VCaP (cell line): ENCODE data around the gene NUDT1.

Source experiments
- H3K27ac ChIP-seq: fragments of 450-650 bp; 2 replicates; pipeline ENCODE4 v1.5.1; 2017
- TF ChIP-seq, protein P1 (sequence below): fragments of 450-650 bp; conservative IDR thresholded peaks from 2 replicates; pipeline ENCODE4 v1.5.1; 2017; ENCODE audit warnings: mild to moderate bottlenecking, moderate library complexity

Gene NUDT1

DNA sequence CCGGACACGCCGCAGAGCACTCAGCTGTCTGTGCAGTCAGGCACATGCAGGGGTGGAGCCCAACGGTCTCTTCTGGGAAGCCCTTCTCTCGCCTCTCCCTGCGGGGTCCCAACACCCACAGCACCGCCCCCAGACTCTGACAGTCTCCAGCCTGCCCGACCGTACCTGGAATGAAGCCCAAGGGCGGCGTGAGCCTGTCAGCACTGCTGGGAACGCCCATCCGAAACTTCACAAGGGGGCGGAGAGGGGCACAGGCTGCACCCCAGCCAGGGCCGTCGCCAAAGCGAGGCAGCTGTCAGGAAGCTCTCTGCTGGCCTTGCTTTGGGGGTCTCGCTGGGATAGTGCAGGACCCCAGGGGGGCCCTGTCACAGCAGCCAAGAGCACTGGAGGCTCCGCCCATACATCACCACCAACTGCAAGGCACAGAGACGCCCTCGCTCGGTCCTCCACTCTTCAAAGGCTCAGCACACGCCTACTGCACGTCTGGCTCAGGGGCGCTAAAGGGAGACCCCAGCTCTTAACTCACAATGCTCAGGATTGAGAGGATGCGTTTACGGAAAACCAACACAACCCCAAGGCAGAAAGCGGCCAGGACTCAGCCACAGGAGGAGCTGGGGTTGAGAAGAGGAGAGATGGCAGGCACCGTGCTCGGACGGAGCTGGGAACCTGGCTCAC lies 40.2 kb upstream of the NUDT1 start:
- no peak overlapping the region for H3K27ac ChIP-seq
- TF ChIP-seq, protein P1, sequence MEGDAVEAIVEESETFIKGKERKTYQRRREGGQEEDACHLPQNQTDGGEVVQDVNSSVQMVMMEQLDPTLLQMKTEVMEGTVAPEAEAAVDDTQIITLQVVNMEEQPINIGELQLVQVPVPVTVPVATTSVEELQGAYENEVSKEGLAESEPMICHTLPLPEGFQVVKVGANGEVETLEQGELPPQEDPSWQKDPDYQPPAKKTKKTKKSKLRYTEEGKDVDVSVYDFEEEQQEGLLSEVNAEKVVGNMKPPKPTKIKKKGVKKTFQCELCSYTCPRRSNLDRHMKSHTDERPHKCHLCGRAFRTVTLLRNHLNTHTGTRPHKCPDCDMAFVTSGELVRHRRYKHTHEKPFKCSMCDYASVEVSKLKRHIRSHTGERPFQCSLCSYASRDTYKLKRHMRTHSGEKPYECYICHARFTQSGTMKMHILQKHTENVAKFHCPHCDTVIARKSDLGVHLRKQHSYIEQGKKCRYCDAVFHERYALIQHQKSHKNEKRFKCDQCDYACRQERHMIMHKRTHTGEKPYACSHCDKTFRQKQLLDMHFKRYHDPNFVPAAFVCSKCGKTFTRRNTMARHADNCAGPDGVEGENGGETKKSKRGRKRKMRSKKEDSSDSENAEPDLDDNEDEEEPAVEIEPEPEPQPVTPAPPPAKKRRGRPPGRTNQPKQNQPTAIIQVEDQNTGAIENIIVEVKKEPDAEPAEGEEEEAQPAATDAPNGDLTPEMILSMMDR = no peak

DNA sequence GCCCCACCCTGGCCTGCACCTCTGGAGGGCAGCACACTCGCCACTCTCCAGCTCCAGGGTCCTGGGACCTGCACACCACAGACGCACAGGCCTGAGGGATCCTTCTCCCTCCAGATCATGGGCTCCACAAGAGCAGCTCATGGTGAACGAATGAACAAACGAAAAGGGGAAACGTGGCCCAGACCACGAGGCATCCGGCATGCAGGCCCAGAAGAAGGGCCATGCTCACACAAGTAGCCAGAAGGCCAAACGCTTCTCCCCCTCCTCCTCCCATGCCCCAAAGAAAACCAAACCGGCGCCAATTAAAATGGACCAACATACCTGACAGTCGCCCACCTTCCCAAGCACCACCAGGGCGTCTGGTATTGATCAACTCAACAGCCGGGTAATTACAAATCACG lies 39.7 kb upstream of the NUDT1 start:
- H3K27ac ChIP-seq = no peak overlapping the region
- TF ChIP-seq, protein P1 = no peak

DNA sequence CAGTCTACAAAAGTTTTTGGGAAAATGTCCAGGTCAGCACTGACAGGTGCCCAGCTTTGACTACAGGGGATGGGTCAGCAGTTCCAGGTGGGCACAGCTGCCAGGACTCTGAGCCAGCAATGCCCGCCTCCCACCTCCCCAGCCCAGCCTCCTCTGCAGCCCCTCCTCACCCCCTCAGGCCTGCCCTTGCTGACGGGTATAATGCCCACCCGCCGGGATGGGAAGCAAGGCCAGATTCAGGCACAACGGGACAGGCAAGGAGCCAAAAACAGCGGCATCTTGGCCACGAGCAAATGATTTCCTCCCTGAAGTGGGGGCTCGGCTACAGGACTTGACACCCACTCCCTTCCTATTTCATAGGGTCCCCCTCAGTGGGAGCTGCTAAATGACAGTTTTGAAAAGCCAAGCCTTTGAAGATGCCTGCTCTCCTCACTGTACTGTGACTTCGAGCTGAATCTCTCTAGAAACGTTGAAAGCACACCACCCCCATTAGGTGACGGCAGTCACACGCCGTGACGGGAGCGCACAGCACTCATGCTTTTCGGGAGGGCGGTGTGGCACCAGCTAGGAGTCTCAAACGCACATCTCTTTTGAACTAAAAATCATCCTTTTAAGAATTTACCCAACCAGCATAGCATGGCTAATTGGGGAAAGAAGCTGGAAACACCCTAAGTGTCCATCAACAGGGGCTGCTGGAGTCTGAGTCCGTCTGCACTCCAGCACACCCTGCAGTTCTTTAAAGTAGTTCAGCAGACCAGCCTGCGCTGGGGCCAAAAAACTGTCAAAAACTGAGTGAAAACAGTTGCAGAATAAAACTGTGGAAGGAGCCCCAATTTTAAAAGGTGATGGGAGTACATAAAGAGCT lies 38.9 kb upstream of the NUDT1 start:
- H3K27ac ChIP-seq = no peak overlapping the region
- TF ChIP-seq, protein P1 = no peak

DNA sequence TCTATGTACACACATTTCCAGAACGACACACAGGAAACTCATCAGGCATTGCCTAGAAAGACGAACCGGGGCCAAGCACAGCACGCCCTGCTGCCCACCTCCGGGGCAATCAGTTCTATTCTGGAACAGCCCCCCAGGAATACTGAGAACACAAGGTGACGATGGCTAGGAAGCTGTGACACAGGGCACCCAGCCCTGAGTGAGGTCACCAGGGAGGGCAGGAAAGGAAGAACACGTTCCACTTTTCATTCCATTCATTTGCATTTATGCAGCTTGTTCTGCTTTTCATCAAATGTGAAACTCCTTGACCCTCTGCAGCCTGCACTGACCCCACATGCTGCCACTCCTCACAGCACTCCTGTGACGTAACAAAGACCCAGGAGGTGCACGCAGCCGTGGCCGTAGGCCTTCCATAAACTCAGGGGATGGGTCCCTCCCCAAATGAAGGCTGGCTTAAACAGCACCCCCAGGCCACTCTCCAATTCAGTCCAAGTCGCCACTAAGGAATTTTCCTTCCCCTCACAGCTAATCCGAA lies 38.2 kb upstream of the NUDT1 start:
- TF ChIP-seq, protein P1 = no peak
- no peak overlapping the region for H3K27ac ChIP-seq

DNA sequence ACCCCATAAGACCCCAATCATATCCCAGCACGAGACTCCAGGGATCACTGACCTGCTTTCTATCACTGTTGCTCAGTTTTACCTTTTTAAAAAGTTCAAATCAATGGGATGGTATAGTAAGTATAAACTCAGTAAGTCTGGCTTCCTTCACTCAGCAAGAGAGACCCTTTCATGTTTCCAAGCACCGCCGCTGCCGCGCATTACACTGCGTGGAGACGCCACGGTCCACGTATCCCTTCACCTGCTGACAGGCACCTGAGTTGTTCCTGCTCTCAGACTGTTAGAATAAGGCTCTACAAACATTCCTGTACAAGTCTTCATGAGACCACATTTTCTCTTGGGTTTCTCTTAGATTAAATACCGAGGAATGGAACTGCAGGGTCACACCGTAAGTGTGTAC lies 37.6 kb upstream of the NUDT1 start:
- H3K27ac ChIP-seq = no peak overlapping the region
- TF ChIP-seq, protein P1 = no peak

DNA sequence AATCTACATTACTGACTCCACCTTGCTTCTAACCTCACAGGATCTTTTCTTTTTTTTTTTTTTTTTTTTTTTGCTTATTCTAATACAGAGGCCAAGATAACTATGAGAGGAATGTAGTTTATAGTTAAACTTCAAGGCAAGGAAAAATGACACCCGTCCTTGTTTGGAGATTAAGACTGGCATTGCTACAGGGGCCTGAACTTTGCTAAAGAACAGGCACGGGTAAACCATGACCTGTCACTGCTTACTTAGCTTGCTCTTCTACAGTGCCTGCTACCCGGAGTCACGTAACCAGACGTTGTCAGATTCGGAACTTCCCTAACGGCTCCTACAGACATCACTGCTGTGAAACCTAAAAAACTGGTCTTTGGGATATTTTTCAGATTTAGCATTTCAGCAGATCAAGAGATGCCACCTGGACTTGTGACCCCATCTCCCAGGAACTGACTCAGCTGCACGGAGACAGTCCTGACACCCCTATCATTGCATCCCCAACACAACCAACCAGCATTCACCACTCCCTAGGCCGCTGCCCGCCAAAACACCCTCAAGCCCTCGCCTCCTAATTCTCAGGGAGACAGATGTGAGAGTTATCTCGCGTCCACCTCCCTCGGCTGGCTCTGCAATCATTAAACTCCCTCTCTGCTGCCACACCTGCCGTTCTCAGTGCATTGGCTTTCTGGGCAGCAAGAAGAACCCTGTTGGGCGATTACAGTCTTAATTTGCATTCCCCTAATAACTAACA lies 36.8 kb upstream of the NUDT1 start:
- TF ChIP-seq, protein P1 = no peak
- no peak overlapping the region for H3K27ac ChIP-seq

DNA sequence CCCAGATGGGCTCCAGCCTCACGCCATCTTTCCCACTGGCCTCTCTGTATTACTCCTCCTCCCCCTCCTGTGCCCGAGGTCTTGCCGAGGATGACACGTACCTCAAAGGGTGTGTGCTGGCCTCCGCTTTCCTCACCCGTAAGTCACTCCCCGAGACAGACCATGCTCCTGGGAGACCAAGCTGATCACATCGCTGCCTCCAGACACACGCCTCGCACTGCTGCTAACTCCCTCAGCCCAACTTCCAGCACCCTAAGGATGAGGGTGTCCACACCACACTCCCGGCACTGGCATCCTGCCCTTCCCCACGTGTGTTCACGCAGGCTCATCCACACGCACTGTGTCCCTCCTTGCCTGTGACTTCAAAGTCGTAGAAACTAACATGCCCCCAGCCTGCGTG lies 33.3 kb upstream of the NUDT1 start:
- TF ChIP-seq, protein P1 = no peak
- H3K27ac ChIP-seq = no peak overlapping the region
